Measurements from ENCODE around the gene NUBP2.
"Not testable (repeated sequence)": the region's sequence is repeated elsewhere in the genome, so short reads cannot be mapped to it uniquely, and the experiment has no call there.

NUBP2 gene

GRCh38 chr16:1787056-1787321 lies 4.2 kb downstream of the NUBP2 start:
- no peak for FAIRE-seq

GRCh38 chr16:1787322-1788094 lies 4.7 kb downstream of the NUBP2 start:
- no peak for FAIRE-seq

- FAIRE-seq: no peak
These were observed 5.4 kb downstream of the NUBP2 start for GRCh38 chr16:1788095-1788707.

GRCh38 chr16:1788708-1789100 lies 5.9 kb downstream of the NUBP2 start:
- FAIRE-seq: no peak

GRCh38 chr16:1789643-1790045 lies 6.9 kb downstream of the NUBP2 start:
- FAIRE-seq: no peak

- FAIRE-seq: no peak
These were observed 7.5 kb downstream of the NUBP2 start for GRCh38 chr16:1790261-1790610.

- no peak for FAIRE-seq
These were observed 8.0 kb downstream of the NUBP2 start for GRCh38 chr16:1790611-1791255.

GRCh38 chr16:1791256-1791942 lies 8.6 kb downstream of the NUBP2 start:
- FAIRE-seq: no peak

- FAIRE-seq: no peak
These were observed 9.4 kb downstream of the NUBP2 start for GRCh38 chr16:1791943-1792812.

GRCh38 chr16:1792836-1793577 lies 10.2 kb downstream of the NUBP2 start:
- no peak for FAIRE-seq

GRCh38 chr16:1793578-1794220 lies 10.9 kb downstream of the NUBP2 start, which contains the start of gene IGFALS:
Gene IGFALS, minus strand, starts transcription at chr16:1793705. Its CDS starts 53 bp downstream, at chr16:1793652.
- no peak for FAIRE-seq

- no peak for FAIRE-seq
These were observed 11.6 kb downstream of the NUBP2 start for GRCh38 chr16:1794221-1794871.

GRCh38 chr16:1794908-1795666 lies 12.3 kb downstream of the NUBP2 start:
- no peak for FAIRE-seq

- FAIRE-seq: not testable (repeated sequence)
These were observed 16.5 kb downstream of the NUBP2 start for GRCh38 chr16:1799263-1799662.

GRCh38 chr16:1800701-1801100 lies 17.9 kb downstream of the NUBP2 start:
- FAIRE-seq: no peak

- no peak for FAIRE-seq
These were observed 24.9 kb downstream of the NUBP2 start for GRCh38 chr16:1807626-1808025.

GRCh38 chr16:1808691-1809090 lies 25.9 kb downstream of the NUBP2 start:
- no peak for FAIRE-seq

GRCh38 chr16:1809281-1809801 lies 26.6 kb downstream of the NUBP2 start:
- FAIRE-seq: no peak

GRCh38 chr16:1810106-1810505 lies 27.3 kb downstream of the NUBP2 start:
- FAIRE-seq: no peak

- FAIRE-seq: no peak
These were observed 27.8 kb downstream of the NUBP2 start for GRCh38 chr16:1810536-1810935.

All from endometrium (tissue), 2 donors.